Right atrium auricular region (tissue), 2 donors: ENCODE data around the gene C1GALT1. TPM values are rescaled to one million over a fixed set of nuclear protein-coding genes. Genes with fewer than 3 reads are reported as not detected.

Experiments used
- DNase-seq: peaks from one replicate; pipeline ENCODE4 v3.0.0-alpha.2; 2019; ENCODE audit warnings: low spot score
- H3K27ac ChIP-seq, 2 donors: fragments of 200-600 bp; sonication (generic); 1 replicate in 1 of 2; 2 replicates in 1 of 2; pipeline ENCODE4 v1.5.1; 2016 to 2019
- H3K27me3 ChIP-seq, 2 donors: fragments of 200-600 bp; sonication (generic); one replicate each; pipeline versions ENCODE4 v1.5.1 to v1.6.0; 2017 to 2019
- H3K36me3 ChIP-seq: fragments of 200-600 bp; sonication (generic); one replicate; pipeline ENCODE4 v1.5.1; 2016
- H3K4me1 ChIP-seq, 2 donors: fragments of 200-600 bp; sonication (generic); one replicate each; pipeline versions ENCODE4 v1.5.1 to v1.6.0; 2017 to 2019
- H3K4me3 ChIP-seq, 2 donors: fragments of 200-600 bp; sonication (generic); 1 replicate in 1 of 2; 2 replicates in 1 of 2; pipeline ENCODE4 v1.5.1; 2017 to 2019; ENCODE audit warnings: mild to moderate bottlenecking in 1 of 2, moderate library complexity in 1 of 2
- H3K9me3 ChIP-seq, 2 donors: fragments of 200-600 bp; sonication (generic); one replicate each; pipeline ENCODE4 v1.5.1; 2019
- total RNA-seq, 2 donors: library from RNA; depleted of rRNA; stranded (reverse); fragments of >200 nt; gene quantifications; one replicate each; pipeline ENCODE4 v1.1.0, GENCODE V29; 2016
- TF ChIP-seq, protein P1 (sequence below), 2 donors: fragments of 200-600 bp; sonication (generic); IDR thresholded peaks; one replicate each; pipeline ENCODE4 v1.5.1; 2019; ENCODE audit warnings: antibody characterized with exemption in 2 of 2

C1GALT1 gene
- total RNA-seq, 2 donors from 2014 or later: 21.1 to 25.1 TPM

DNA sequence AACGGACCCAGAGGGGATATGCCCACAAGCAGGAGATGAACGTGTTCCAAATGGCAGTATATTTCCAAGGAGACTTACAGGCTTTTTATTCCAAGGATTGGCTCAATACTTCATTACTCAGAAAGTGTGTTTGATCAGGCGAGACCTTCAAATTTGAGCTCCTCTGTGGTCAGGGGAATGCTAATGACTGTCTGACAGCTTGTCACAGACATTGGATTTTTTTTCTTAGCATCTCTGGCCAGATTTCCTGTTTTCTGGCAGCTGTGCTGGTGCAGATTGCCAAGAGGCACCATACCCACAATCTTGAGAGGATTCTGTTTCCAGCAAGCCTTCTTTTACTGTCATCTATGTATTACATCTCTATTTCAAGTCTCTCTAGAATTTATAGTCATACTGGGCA, 93.8 kb downstream of the C1GALT1 start:
- no peak overlapping the region for H3K4me3 ChIP-seq
- TF ChIP-seq, protein P1, sequence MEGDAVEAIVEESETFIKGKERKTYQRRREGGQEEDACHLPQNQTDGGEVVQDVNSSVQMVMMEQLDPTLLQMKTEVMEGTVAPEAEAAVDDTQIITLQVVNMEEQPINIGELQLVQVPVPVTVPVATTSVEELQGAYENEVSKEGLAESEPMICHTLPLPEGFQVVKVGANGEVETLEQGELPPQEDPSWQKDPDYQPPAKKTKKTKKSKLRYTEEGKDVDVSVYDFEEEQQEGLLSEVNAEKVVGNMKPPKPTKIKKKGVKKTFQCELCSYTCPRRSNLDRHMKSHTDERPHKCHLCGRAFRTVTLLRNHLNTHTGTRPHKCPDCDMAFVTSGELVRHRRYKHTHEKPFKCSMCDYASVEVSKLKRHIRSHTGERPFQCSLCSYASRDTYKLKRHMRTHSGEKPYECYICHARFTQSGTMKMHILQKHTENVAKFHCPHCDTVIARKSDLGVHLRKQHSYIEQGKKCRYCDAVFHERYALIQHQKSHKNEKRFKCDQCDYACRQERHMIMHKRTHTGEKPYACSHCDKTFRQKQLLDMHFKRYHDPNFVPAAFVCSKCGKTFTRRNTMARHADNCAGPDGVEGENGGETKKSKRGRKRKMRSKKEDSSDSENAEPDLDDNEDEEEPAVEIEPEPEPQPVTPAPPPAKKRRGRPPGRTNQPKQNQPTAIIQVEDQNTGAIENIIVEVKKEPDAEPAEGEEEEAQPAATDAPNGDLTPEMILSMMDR (IDR thresholded peaks at IDR 0.05): no peak
- H3K27ac ChIP-seq: no peak overlapping the region
- H3K4me1 ChIP-seq: no peaks in the 10 kb centered on the region
- no peaks in the 10 kb centered on the region for H3K36me3 ChIP-seq
- H3K27me3 ChIP-seq: no peaks in the 10 kb centered on the region
- no peak for DNase-seq
- H3K9me3 ChIP-seq: no peaks in the 10 kb centered on the region

DNA sequence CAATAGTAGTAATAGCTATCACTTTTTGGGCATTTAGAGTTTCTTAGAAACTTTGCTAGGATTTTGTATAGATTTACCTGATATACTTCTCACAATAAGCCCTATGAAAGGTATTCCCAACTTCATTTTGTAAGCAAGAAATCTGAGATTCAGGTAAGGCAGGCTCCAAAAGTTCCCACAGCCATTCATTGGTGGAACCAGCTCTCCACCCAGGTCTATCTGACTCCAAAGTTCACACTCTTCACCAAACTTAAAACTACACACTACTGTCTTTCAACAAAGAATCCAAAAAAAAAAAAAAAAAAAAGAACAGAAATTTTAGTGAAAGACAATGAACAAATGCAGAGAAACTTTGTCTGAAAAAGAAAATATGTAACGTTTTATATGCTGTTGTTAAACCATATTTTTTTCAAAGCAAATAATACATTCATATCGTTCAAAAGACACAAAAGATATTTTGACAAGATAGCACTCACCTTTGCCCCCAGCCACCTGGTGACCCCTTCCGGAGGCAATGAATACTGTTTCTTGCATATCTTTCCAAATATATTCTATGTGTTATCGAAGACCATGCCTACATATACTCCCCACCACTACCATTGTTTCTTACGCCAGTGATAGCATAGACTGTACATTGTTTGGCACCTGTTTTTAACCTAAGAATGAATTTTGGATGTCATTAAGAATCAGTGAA, 108.2 kb downstream of the C1GALT1 start:
- Histone ChIP-seq H3K9me3 (peaks cover 0 to 20% of the 10 kb centered on the region in 2 donors), H3K4me1 (no peaks in the 10 kb centered on the region), H3K36me3 (no peaks in the 10 kb centered on the region), H3K27ac (no peak overlapping the region), H3K4me3 (no peak overlapping the region), H3K27me3 (no peaks in the 10 kb centered on the region)
- no peak for DNase-seq
- TF ChIP-seq, protein P1 (IDR thresholded peaks at IDR 0.05): no peak

DNA sequence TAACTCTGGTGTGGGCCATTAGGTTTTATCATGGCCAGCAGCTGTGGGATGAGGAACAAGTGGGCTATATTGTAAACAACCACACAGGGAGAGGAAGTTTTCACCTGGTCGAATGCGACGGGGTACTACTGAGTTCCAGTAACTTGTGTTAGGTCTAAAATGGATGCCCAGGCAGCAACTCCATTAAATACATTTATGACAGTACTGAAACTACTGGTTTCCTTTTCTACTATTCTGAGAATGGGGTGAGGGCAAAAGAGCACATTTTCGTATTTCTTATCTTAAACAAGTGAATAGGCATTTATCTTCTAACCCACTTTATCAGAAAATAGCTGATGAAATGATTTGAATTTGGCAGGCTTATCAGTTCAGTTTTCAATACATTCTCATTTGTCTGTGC, 109.7 kb downstream of the C1GALT1 start:
- DNase-seq: no peak
- Histone ChIP-seq H3K27me3 (no peaks in the 10 kb centered on the region), H3K9me3 (peaks cover 0 to 6% of the 10 kb centered on the region in 2 donors), H3K36me3 (no peaks in the 10 kb centered on the region), H3K4me1 (no peaks in the 10 kb centered on the region), H3K27ac (no peak overlapping the region), H3K4me3 (no peak overlapping the region)
- TF ChIP-seq, protein P1 (IDR thresholded peaks at IDR 0.05): no peak

DNA sequence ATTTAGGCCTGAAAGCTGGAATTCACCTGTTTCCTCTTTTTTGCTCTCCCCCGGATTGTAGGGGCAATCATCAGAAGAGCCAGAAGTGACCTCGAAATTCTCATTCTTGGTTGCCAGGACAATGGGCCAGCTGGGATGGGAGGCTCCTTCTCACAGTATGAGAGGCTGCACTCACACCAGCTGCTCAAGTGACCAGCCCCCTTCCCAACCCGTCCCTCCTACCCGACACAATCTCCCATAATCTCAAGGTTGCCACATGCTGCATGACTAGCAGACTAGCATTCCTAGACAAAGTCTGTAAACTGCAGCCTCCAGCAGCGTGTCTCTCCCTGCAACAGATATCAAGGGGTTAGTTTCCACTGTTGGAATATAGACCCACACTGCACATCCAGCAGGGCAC, 110.3 kb downstream of the C1GALT1 start:
- H3K4me3 ChIP-seq: no peak overlapping the region
- DNase-seq: no peak
- no peak overlapping the region for H3K27ac ChIP-seq
- H3K9me3 ChIP-seq: peaks cover 0 to under 1% of the 10 kb centered on the region in 2 donors
- TF ChIP-seq, protein P1 (IDR thresholded peaks at IDR 0.05): no peak
- no peaks in the 10 kb centered on the region for H3K27me3 ChIP-seq
- H3K36me3 ChIP-seq: no peaks in the 10 kb centered on the region
- H3K4me1 ChIP-seq: no peaks in the 10 kb centered on the region

DNA sequence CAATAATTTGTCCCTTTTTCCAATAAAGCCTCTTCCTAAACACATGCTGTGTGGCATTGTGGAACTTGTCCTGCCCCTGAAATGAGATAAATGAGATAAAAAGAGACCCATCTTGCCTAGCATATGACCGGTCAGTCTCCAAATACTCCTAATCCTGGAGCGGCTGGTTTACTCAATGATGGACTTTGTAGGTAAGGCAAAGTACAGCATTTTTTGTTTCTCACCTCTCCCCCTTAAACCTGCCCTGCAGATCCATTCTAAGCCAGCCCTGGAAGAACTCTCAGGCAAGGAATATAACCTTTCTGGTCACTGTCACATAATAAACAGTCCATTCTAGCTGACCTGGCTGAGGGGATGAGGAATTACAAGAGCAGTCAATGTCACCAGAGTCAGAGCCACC, 110.7 kb downstream of the C1GALT1 start:
- H3K27me3 ChIP-seq: no peaks in the 10 kb centered on the region
- TF ChIP-seq, protein P1 (IDR thresholded peaks at IDR 0.05): no peak
- H3K27ac ChIP-seq: no peak overlapping the region
- no peak for DNase-seq
- H3K9me3 ChIP-seq: no peaks in the 10 kb centered on the region
- H3K4me3 ChIP-seq: no peak overlapping the region
- no peaks in the 10 kb centered on the region for H3K4me1 ChIP-seq
- no peaks in the 10 kb centered on the region for H3K36me3 ChIP-seq

DNA sequence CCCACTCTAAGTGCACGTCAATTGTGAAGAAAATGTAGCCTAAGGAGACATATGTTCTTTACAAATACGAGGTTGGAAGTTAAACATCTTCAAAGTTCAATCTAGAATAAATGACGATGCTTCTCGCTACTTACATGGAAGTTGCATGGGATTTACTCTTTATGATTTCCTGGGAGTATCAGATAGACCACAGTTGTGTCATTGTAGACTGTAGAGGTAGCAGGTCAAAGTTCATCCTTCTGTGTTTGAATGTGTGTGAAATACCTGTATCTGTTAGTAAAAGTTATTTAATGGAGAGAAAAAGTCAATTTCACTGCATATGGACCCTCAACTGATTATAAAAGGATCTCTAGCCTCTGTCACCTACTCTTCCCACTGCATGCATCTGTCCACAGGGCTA, 112.6 kb downstream of the C1GALT1 start:
- no peak overlapping the region for H3K27ac ChIP-seq
- DNase-seq: no peak
- H3K4me1 ChIP-seq: no peaks in the 10 kb centered on the region
- TF ChIP-seq, protein P1 (IDR thresholded peaks at IDR 0.05): no peak
- no peaks in the 10 kb centered on the region for H3K36me3 ChIP-seq
- H3K4me3 ChIP-seq: no peak overlapping the region
- H3K9me3 ChIP-seq: peaks cover 0 to 5% of the 10 kb centered on the region in 2 donors
- H3K27me3 ChIP-seq: no peaks in the 10 kb centered on the region
